Measurements from ENCODE around the gene CKAP2L.

DNA sequence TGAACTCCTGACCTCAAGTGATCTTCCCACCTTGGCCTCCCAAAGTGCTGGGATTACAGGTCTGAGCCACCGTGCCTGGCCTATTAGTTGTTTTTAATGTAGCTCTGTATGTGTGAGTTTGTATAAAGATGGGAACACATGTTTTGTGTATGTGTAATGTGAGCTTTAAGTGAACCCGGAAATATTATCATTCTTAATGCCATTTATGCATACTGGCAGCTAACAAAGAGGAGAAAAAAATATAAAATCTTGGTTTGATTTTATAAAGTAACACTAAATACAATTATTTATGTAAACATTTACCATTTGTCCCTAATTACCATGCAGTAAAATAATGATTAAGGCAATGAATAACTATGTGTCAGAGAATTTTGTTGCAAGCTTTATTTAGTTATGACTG is 9.1 kb upstream of the CKAP2L start:
- TF ChIP-seq, protein P1, sequence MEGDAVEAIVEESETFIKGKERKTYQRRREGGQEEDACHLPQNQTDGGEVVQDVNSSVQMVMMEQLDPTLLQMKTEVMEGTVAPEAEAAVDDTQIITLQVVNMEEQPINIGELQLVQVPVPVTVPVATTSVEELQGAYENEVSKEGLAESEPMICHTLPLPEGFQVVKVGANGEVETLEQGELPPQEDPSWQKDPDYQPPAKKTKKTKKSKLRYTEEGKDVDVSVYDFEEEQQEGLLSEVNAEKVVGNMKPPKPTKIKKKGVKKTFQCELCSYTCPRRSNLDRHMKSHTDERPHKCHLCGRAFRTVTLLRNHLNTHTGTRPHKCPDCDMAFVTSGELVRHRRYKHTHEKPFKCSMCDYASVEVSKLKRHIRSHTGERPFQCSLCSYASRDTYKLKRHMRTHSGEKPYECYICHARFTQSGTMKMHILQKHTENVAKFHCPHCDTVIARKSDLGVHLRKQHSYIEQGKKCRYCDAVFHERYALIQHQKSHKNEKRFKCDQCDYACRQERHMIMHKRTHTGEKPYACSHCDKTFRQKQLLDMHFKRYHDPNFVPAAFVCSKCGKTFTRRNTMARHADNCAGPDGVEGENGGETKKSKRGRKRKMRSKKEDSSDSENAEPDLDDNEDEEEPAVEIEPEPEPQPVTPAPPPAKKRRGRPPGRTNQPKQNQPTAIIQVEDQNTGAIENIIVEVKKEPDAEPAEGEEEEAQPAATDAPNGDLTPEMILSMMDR (IDR thresholded peaks at IDR 0.05), result no peak
- TF ChIP-seq POLR2A (IDR thresholded peaks at IDR 0.05), result no peak
